ENCODE data around the gene MEA1.

GRCh38 chr6:43058531-43058930 lies 44.8 kb upstream of the MEA1 start:
- no peak for TF ChIP-seq EZH2phosphoT487 (IDR thresholded peaks at IDR 0.05; ENCODE audit: borderline replicate concordance, low read depth, low read length)
- no peak for TF ChIP-seq CTCF (conservative IDR thresholded peaks at IDR 0.05; ENCODE audit: low read length)

Measured in OCI-LY7 (cell line).